ENCODE data around the gene NAV3.
"Not testable (repeated sequence)": the region's sequence is repeated elsewhere in the genome, so short reads cannot be mapped to it uniquely, and the experiment has no call there.

Gene NAV3

GRCh38 chr12:78060186-78060585 is 229.5 kb downstream of the NAV3 start:
- DNase-seq = no peak

- no peak for DNase-seq
Measured at GRCh38 chr12:78062786-78063185, 232.1 kb downstream of the NAV3 start.

GRCh38 chr12:78081590-78082314 is 251.1 kb downstream of the NAV3 start:
- no peak for DNase-seq

- no peak for DNase-seq
Measured at GRCh38 chr12:78085542-78086182, 255.0 kb downstream of the NAV3 start.

GRCh38 chr12:78086553-78087362 is 256.1 kb downstream of the NAV3 start:
- no peak for DNase-seq

- no peak for DNase-seq
Measured at GRCh38 chr12:78087363-78087675, 256.6 kb downstream of the NAV3 start.

- DNase-seq = no peak
Measured at GRCh38 chr12:78088391-78088832, 257.7 kb downstream of the NAV3 start.

- DNase-seq = no peak
Measured at GRCh38 chr12:78090266-78090665, 259.6 kb downstream of the NAV3 start.

GRCh38 chr12:78095623-78096022 is 264.9 kb downstream of the NAV3 start:
- DNase-seq = no peak

- DNase-seq = no peak
Measured at GRCh38 chr12:78096909-78097597, 266.4 kb downstream of the NAV3 start.

GRCh38 chr12:78099806-78100205 is 269.1 kb downstream of the NAV3 start:
- DNase-seq = no peak

- DNase-seq = peak; percentile 78
Measured at GRCh38 chr12:78101113-78101876, 270.6 kb downstream of the NAV3 start.

- no peak for DNase-seq
Measured at GRCh38 chr12:78101946-78102635, 271.4 kb downstream of the NAV3 start.

- not testable (repeated sequence) for DNase-seq
Measured at GRCh38 chr12:78102801-78103200, 272.1 kb downstream of the NAV3 start.

- DNase-seq = no peak
Measured at GRCh38 chr12:78115889-78116288, 285.2 kb downstream of the NAV3 start.

- DNase-seq = no peak
Measured at GRCh38 chr12:78118036-78118435, 287.3 kb downstream of the NAV3 start.

- DNase-seq = no peak
Measured at GRCh38 chr12:78118486-78118885, 287.8 kb downstream of the NAV3 start.

- no peak for DNase-seq
Measured at GRCh38 chr12:78119351-78119918, 288.7 kb downstream of the NAV3 start.

- no peak for DNase-seq
Measured at GRCh38 chr12:78120306-78120705, 289.6 kb downstream of the NAV3 start.

- DNase-seq = no peak
Measured at GRCh38 chr12:78120866-78121560, 290.3 kb downstream of the NAV3 start.

Measured in NCI-H187 treated with DMSO at 0.1 percent for 48 hours (cell line).